Measurements from ENCODE around the gene KDM5B. TPM values are rescaled to one million over a fixed set of nuclear protein-coding genes. Genes with fewer than 3 reads are reported as not detected.
A peak's percentile ranks its signal among the peaks of the same experiment; 100 is the strongest.

Gene KDM5B
- total RNA-seq, 1 experiment from 2014 or later: 83.6 TPM

- ChIA-PET CTCF (no interaction called here), POLR2A (interaction anchor here (0.5 to 1.1 kb wide), 3 partner anchors 9 to 465 kb away, joined by 3 to 4 read pairs (median 4); no protein-coding TSS in a partner anchor)
- intact Hi-C loops (cut with micrococcal nuclease; ENCODE audit: unreplicated experiment): no loop called here
- Histone ChIP-seq H3K27me3 (ENCODE audit: control insufficient read depth, insufficient read depth, low read length) (no peaks in the 10 kb centered on the region), H3K9me3 (ENCODE audit: control insufficient read depth, insufficient read depth, low read depth, low read length) (no peaks in the 10 kb centered on the region), H3K27ac (ENCODE audit: low read length) (peak within 1 kb of the TSS; percentile 80), H3K4me1 (ENCODE audit: control insufficient read depth, insufficient read depth, low read length) (peaks cover 17% of the 10 kb centered on the region), H3K4me3 (ENCODE audit: low read depth in 2 of 2, low read length in 2 of 2) (peak within 1 kb of the TSS; percentile 73 to 78), H3K36me3 (ENCODE audit: control insufficient read depth, insufficient read depth, low read length) (no peaks in the 10 kb centered on the region; the same call in 1 of the 2 replicates)
- in situ Hi-C loops (cut with HindIII; ENCODE audit: low pct_unique_long_range_greater_than_20kb, low sequenced_read_pairs): no loop called here
- DNase-seq (ENCODE audit: low read depth, low spot score): peak; percentile 58
- peak; percentile 87 for ATAC-seq
- TF ChIP-seq POLR2AphosphoS5 (IDR thresholded peaks at IDR 0.05; ENCODE audit: low read depth, low read length) (peak; percentile 62; the same call in 1 of the 2 replicates), TCF7L2 (IDR thresholded peaks at IDR 0.05; ENCODE audit: low read depth, low read length) (peak; percentile 75), SIN3A (IDR thresholded peaks at IDR 0.05; ENCODE audit: borderline replicate concordance, insufficient read depth, low read depth, low read length) (peak; percentile 100), CTCF (IDR thresholded peaks at IDR 0.05) (no peak)
- TF ChIP-seq, protein P1, sequence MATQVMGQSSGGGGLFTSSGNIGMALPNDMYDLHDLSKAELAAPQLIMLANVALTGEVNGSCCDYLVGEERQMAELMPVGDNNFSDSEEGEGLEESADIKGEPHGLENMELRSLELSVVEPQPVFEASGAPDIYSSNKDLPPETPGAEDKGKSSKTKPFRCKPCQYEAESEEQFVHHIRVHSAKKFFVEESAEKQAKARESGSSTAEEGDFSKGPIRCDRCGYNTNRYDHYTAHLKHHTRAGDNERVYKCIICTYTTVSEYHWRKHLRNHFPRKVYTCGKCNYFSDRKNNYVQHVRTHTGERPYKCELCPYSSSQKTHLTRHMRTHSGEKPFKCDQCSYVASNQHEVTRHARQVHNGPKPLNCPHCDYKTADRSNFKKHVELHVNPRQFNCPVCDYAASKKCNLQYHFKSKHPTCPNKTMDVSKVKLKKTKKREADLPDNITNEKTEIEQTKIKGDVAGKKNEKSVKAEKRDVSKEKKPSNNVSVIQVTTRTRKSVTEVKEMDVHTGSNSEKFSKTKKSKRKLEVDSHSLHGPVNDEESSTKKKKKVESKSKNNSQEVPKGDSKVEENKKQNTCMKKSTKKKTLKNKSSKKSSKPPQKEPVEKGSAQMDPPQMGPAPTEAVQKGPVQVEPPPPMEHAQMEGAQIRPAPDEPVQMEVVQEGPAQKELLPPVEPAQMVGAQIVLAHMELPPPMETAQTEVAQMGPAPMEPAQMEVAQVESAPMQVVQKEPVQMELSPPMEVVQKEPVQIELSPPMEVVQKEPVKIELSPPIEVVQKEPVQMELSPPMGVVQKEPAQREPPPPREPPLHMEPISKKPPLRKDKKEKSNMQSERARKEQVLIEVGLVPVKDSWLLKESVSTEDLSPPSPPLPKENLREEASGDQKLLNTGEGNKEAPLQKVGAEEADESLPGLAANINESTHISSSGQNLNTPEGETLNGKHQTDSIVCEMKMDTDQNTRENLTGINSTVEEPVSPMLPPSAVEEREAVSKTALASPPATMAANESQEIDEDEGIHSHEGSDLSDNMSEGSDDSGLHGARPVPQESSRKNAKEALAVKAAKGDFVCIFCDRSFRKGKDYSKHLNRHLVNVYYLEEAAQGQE (IDR thresholded peaks at IDR 0.05; ENCODE audit: insufficient read depth in 1 of 2, low read depth in 2 of 2, low read length in 1 of 2): peak; percentile 7 to 20; a peak in 1 of 4 replicates
- BruUV-seq (replicated peaks): no TSS peak
Measured at GRCh38 chr1:202810615-202811295, 2.5 kb upstream of the KDM5B start, which contains the start of gene PCAT6. TSS of gene PCAT6 (plus strand) at chr1:202810954.

DNA sequence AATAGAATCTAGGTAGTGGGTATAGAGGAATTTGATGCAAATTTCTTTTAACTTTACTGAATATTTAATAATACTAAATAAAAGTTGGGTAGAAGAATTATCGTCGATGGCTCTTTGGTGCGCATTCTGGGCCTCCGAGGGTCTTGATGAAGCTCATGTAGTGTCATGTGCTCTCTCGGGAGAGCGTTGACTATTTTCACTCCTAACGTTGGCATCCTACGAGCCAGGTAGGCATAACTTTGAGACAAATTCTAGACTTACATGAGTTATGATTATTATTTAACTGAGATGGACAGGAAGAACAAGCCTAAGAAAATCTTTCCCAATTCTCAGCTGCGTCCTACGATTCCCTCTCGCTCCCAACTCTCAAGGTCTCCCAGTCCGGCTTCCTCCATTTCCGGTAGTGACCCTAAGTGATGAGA is 2.0 kb upstream of the KDM5B start:
- POLR2A ChIA-PET: interaction anchor here (0.6 to 1.1 kb wide), 2 partner anchors 9 to 18 kb away, joined by 3 to 4 read pairs; no protein-coding TSS in a partner anchor
- no peaks in the 10 kb centered on the region; the same call in 1 of the 2 replicates for H3K36me3 ChIP-seq (ENCODE audit: control insufficient read depth, insufficient read depth, low read length)
- DNase-seq (ENCODE audit: low read depth, low spot score) (no peak), ATAC-seq (no peak)
- CTCF ChIA-PET: no interaction called here
- H3K9me3 ChIP-seq (ENCODE audit: control insufficient read depth, insufficient read depth, low read depth, low read length): no peaks in the 10 kb centered on the region
- intact Hi-C loops (cut with micrococcal nuclease; ENCODE audit: unreplicated experiment): no loop called here
- H3K27me3 ChIP-seq (ENCODE audit: control insufficient read depth, insufficient read depth, low read length): no peaks in the 10 kb centered on the region
- H3K4me3 ChIP-seq (ENCODE audit: low read depth in 2 of 2, low read length in 2 of 2): peak overlapping the region; percentile 73 to 78
- TF ChIP-seq POLR2AphosphoS5 (IDR thresholded peaks at IDR 0.05; ENCODE audit: low read depth, low read length): no peak
- TF ChIP-seq SIN3A (IDR thresholded peaks at IDR 0.05; ENCODE audit: borderline replicate concordance, insufficient read depth, low read depth, low read length): no peak
- TF ChIP-seq CTCF (IDR thresholded peaks at IDR 0.05): no peak
- TF ChIP-seq, protein P1 (IDR thresholded peaks at IDR 0.05; ENCODE audit: insufficient read depth in 1 of 2, low read depth in 2 of 2, low read length in 1 of 2): no peak
- TF ChIP-seq TCF7L2 (IDR thresholded peaks at IDR 0.05; ENCODE audit: low read depth, low read length): no peak
- peaks cover 23% of the 10 kb centered on the region for H3K4me1 ChIP-seq (ENCODE audit: control insufficient read depth, insufficient read depth, low read length)
- in situ Hi-C loops (cut with HindIII; ENCODE audit: low pct_unique_long_range_greater_than_20kb, low sequenced_read_pairs): no loop called here
- H3K27ac ChIP-seq (ENCODE audit: low read length): peak overlapping the region; percentile 80
- no TSS peak for BruUV-seq (replicated peaks)

Data from Panc1 (cell line).